NCI-H2196 (cell line): ENCODE measurements around the gene AREG.

Experiments used
- DNase-seq: peaks from one replicate; lab custom pipeline; 2025; ENCODE audit not compliant: unreplicated experiment; lab: John Stamatoyannopoulos, UW

The AREG gene

DNA sequence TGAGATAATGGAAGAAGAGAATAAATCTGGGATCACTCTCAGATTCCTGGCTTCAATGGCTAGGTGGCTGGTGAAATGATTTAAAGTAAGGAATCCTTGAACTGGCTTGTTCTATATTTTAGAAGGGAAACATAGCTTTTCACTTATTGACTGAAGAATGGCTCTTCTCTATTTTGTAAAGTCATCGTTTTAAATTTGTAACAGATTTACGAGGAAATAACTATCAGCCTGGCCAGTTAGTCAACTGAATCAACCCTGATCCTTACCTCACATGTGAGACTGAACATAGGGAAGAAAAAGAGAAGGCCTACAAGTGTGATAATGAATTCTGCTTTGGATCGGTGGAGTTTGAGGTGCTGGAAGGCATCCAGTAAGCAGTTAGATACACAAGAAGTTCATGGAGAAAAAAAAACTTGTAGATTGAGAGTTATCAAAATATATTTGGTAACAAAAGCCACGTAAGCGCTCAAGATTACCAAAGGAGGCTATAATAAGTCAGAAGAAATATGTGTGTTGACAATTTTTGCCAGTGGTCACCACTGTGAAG, 12.0 kb downstream of the AREG start:
- DNase-seq: no peak

DNA sequence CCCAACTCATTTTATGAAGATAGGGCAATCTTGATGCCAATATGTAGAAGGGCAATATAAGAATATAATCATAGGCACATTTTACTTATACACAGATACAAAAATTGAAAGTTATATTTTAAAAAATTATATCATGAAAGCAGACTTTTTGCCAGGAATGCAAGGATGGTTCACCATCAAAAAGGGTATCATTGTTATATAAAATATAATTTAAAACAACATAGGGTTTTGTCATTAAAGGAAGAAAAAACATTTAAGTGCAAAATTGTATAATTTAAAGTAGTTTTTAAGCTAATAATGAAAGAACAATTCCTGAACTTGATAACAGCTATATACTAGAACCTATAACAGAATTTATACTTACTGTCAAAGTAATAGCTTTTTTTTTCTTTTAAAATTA, 15.9 kb downstream of the AREG start:
- DNase-seq: no peak

DNA sequence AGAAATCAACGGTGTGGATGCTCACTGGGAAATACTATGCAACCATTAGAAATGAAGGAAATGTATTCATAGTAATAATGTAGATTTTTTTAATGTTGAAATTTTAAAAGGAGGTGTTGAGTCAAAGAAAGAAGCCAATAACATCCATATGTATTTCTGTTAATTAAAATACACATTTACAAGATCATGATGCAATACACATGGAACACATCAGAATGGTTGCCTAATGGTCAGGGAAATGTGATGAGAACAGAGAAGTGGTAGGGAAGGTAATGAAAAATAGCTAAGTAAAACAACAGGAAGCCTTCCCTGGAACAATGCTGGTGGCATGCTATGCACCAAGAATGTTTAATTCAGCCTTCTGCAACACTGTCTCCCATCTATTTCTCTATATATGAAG, 18.2 kb downstream of the AREG start:
- DNase-seq: no peak

DNA sequence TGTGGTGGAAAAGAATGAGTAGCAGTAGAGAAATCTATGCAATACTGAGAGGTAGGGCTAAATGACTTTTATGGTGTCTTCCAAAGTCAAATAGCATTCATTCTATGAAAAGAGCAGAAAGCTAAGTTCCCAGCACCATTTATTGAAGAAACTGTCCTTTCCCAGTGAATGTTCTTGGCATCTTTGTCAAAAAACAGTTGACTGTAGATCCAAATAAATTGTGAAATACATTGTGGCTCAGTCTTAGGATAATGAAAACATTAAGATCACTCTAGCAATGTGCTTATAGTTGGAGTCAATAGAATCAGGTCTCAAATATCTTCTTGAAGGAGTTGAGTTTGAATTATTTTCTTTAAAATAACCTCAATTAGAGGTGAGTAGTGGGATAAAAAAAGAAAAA, 19.4 kb downstream of the AREG start:
- no peak for DNase-seq

DNA sequence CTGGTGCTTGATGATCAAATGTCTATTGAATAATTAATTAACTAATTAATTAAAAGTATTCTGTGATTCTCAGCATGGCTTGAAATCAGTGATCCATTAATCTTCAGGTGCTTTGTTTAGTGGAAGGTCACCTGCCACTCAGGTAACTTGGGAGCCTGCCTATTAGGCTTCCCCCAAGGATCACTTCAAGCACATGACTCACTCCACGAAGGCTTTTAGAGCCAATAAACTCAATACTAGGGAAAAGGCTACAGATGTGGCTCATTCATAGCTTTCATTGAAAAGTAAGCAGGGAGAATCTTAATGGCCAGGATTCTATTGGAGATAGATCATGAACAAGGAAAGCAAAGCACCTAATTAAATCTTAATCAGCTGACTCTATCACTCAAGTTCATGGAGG, 21.3 kb downstream of the AREG start:
- DNase-seq: no peak

DNA sequence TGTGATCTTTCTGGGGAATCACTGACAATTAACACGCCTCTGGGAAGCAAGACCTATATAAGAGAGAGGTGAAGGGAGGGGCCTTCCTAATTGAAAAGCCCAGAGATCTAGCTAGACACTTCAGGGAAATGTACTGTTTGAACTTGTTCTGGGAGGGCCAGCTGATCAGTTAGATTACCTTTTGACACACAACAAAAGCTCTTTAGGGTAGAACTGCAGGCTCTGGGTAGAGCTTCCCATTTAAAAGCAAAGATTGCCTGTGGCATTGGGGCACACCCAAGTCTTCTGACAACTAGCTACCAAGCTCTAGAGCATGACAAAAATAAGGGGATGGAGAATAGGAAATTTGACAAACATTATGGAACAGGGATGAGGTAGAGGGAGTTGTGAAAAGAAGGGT, 26.3 kb downstream of the AREG start:
- DNase-seq: no peak

DNA sequence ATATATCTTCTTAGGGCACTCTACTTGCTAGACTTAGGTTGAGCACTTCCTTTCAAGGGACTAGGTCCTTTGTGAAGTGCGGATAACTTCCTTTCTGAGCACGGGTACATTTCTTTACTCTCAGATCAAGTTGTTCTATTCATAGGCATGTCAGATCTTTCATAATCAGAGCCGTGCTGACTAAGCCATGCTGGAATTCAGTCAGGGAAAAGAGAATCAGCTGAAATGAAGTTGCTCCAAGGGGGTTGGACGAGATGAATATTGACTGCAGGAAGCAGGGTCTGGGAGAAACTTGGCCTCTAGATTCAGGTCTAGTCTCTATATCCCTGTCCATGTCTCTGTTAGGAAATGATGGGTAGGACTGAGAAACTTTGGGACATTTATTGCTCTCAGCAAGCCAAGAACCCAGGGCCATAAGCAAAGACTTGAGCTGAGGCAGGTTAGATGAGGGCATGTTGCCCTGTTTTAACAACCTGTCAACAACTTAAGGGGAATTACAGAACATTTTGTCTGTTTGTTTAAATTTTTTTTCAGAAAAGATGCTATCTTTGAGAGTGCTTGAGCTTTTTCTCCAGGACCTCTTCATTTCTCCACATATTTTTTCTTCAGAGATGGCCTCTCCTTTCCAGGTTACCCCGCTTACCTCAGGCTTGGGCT, 28.3 kb downstream of the AREG start:
- no peak for DNase-seq

DNA sequence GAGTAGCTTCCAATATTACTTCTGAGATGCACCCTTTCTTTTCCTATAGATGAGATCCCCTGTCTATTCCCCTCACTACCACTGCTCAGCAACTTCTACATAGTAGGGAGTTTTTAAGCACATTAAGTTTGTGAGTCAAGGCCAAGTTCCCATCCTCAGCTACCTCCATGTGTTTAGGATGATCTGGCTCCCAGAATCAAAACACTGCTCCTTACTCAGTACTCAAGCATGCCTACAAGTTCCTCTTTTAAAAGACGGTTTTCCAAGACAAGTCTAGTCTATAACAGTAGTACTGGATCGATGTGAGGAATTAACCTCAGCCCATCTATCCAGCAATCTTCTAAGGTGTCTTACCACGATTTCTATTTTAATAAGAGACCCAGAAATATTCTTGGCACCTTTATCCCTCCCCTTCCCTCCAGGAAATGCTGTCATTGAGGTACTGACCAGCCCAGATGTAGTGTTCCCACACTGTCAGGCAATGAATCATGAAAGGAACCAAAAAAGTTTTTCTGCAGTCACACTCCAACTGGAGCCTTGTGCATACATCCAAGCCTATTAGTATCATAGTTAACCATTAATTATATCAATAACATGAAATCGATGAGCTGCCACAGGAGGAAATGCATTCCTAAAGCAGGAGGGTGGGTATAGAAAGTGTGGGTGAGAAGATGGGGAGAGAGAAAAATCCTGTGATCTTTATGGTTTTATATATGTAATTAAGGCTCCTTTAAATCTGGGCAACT, 29.6 kb downstream of the AREG start:
- DNase-seq: no peak

DNA sequence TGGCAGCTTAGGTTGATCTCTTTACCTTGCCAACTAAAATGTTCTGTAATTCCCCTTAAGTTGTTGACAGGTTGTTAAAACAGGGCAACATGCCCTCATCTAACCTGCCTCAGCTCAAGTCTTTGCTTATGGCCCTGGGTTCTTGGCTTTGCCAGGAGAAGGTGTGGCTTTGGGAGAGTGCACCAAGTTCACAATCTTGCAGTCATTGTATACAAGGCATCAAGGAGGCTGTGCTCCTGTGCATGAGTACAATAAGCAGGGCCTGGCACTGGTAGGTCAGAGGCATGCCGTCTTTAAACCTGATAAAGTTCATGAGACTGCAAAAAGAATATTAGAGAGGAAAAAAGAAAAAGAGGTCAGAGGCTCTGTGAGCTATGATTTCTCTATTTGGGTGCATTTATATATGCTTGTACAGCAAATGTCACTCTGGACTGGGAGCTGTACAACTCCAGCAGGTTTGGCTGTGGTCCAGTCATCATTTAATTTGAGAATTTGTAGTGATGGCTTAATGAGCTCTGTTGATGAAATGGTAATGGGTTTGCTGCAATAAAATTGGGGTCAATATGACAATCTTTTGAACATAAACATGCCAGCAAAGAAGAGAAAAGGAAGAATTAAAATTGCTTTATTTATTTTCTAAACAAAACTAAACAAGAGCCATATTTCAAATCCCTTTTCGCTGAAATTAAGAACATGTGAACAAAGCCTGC, 30.3 kb downstream of the AREG start:
- no peak for DNase-seq

DNA sequence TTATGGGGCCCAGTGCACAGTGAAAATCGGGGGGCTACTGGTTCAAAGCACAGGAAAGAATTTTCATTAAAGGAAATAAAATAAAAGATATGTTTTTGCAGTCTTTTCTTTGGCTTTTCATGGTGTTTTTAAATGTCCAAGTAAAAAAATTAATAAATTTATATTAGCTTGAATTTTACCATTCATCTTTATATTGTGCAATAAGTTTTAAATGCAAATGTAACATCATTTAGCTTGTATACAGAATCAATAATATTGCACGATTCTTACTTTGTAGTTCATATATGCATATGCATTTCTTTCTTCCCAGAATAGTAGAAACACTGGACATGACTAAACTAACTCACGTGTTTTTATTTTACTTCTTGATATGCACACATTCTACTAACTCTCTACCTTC, 31.0 kb downstream of the AREG start:
- DNase-seq: no peak

DNA sequence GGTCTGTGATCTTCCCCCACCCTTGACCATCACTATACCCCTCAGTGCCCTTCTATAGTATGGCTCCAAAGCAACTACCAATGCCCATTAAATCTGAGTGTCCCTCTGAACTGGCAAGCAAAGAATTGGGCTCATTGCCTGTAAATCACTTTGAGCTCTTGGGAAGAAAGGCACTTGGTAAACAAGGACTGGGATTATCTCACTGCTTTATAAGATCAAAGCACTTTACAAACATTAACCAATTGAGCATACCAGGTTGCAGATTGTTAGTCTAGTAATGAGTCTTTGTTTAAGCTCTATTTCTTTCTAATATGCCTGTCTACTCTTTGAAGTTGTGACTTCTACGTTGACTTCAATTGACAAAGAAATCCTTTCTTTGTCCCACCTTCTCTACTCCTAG, 34.1 kb downstream of the AREG start:
- DNase-seq: no peak

DNA sequence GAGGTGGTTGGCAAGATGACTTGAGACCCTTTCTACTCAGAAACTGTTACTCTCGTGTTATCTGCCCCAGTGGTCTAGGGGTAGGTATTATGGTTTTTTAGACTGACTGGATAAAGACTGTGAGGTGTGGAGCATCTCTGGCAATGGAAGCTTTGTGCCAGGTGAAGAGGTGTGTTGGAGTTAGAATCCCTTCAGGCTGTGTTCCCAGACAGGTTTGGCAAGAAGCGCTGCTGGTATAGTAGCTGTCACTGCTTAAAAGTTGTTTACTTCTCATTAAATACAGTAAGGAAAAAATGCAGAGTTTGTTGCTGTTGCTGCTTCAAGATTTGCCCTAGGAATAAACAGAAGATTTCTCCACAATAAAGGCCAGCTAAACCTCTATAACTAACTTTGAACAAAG, 35.3 kb downstream of the AREG start:
- DNase-seq: no peak

DNA sequence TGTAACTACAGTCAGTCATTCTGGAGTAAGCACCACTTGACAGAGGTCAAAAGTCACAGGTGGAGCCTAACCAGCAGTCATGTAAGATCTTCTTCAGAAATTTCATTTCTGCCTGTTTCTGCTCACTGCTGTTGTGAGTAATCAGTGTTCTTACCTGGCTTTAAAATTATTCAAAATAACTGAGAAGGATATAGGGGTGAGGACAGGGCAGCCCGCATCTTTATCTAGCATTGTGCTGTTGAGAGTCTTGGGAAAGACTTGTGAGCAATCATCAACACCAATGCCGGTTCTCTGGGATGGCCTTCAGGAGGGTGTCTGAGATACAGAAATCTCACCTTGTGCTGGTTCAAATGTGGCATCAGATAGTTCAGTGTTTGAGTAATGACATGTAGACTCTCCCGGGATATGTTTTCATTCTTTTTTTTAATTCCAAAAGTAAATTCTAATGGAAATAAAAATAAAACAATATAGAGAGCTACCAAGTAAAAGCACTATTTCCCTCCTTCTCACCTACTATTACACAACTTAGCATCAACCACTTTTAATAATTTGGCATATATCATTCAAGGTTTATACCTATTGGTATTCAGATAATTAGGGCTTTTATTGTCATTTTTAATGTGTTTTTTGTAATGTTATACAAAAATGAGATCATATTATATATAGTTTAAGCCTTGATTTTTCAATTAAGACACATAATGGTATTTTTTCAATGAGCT, 37.1 kb downstream of the AREG start:
- DNase-seq: no peak

DNA sequence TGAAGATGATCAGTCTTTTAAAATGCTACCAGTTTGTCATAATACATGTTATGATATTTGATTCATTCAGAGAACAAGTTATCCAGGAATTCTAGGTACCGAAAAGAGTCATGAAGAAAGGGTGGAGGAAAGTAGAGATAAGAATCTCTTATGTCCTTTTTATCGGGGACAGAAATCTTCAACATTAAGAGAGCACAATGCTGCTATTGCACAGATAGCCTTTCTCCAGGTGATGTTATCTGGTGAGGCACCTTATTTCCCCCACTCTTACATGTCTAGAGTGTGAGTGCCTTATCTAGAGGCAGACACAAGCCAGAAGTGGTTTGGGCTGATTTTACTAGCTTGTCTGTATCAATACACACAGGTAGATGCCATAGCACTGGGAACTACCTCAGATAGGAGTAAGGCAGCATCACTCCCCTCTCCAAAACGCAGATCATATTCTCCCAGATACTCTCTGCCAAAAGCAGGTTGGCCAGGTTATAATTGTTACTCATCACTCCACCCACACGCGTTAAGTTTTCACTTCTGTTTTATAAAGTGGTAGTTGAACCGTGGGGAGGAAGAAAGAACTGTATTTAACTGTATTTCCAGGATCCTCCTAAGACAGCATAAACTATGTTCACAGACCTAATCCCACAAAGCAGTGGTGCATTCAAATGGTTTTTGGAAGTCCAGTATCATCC, 38.4 kb downstream of the AREG start:
- no peak for DNase-seq

DNA sequence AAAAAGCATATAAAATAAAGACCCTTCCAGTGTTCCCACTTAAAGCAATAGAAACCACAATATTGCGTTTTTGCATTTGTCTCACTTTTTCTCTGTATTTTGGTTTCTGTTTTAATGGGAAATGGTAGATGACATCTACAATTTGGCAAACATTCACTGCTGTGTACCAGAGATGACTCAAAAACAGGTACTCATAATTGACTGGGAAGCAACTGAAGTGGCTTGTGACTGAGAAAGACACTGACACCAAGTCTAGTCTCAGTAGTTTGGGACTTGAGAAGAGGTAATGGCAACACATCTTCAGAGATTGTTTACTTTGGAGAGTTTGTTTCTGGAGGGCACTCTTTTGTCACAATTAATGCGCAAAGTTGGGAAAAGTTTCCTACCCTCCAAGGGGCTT, 42.0 kb downstream of the AREG start:
- DNase-seq: no peak

DNA sequence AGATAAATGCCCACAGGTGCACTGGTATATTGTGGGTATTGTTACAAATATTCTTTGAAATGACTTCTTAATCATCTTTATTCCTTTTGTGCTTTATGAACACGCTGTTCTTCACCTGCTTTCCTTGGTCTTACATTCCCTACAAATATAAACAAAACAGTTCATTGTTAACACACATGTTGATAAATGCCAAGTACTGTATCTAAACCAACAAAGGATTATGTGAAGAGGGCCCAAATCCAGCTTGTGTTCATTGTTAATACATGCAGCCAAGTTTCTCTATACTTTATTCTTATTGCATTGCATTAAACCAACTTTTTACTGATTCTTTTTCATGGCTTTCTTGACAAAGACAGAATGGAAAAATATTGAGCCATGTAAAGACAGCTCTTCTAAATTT, 42.8 kb downstream of the AREG start:
- DNase-seq: no peak

DNA sequence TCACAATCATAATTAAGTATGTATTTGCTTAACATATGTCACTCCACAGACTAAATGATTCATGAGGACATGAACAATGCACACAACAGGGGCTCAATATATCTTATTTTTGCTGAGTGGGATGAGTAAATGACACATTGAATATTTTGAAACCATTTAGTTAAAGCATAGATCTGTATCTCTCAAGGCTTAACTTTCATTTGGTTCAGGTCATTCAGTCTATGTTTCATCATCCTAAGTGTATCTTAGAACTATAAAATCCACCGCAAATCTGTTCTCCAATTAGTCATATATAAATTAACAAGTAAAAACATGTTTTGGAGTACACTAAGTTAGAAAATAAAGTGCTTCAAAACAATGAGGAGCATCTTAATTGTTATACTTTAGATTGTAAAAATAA, 45.8 kb downstream of the AREG start:
- no peak for DNase-seq

DNA sequence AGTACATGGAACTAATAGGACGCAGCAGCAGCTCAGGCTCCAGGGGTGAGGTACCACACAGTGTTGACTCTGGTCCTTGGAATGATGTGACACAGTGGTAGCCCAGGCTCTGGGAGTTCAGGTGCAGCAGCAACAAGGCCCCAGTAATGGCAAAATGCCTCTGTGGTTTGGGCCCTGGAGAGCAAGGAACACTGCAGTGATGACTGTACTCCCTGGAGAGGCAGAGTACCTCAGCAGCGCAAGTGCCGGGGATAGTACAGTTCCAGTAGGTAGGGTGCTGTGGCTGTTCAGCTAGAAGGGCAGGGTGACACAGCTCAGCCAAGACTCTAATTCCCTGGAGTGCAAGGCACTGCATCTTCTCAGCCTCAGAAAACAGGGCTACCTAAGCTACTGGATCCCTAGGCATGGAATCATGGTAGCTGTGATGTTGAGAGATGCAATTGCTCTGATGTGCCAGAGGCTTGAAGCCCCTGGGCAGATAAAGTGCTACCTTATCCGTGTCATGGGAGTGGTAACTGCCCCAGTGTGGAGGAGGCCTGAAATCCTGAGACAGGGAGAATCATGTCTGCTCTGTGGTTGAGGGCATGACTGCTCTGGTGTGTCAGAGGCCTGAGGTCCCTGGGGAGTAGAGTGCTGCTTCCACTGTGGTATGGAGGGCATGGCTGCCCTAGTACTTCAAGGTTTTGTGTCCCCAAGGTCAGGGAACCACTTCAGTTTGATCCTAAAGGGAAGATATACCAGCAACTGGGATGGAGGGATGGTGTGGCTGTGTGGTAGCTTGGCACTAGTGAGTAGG, 55.2 kb downstream of the AREG start:
- DNase-seq: no peak

DNA sequence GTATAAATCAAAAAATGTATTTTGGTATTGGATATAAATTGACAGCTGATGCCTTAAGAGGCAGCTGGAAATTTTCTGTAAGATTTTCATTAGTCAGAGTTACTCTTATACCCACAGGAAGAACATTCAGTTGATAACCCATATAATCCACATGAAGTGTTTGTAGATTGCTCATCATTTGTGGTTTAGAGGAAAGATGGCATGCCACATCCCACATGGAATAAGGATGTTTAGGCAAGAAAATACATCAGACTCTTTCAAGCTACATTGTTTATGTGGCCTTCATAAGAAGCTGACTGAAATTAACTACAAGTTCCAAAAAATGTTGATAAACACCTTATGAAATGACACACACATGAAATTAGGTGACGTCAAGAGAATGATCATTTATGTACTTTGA, 56.6 kb downstream of the AREG start:
- DNase-seq: no peak

DNA sequence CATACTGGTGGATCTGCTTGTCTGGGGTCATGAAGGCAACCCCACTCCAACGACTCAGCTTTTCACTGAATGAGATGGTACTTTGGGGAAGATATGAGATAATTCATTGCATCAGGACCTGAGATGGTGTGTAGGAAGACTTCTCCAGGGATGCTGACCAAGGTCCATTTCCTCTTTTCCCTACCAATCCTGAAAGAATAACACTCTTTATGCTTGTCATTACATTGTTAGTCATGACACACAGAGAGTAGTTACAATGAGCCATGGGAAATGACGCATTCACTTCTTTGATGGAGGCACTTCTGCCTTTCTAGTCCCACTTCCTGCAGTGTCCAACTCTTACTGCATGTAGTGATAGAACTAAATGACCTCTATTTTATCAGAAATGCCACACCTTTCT, 58.6 kb downstream of the AREG start:
- DNase-seq: no peak
